Stimulated activated CD8-positive, alpha-beta memory T cell treated with anti-CD3 and anti-CD28 coated beads, Interleukin-15, amount 100 ng/mL, for 1 hour (primary cell): ENCODE data around the gene C10orf143.
"Not testable (repeated sequence)": the region's sequence is repeated elsewhere in the genome, so short reads cannot be mapped to it uniquely, and the experiment has no call there.

Experiments
- DNase-seq: peaks from one replicate; pipeline ENCODE4 v3.0.0-alpha.2; 2020; ENCODE audit warnings: low read depth

The C10orf143 gene

GRCh38 chr10:130028465-130028819 lies 82.2 kb downstream of the C10orf143 start:
- DNase-seq, result no peak

- no peak for DNase-seq
These were observed 82.7 kb downstream of the C10orf143 start for GRCh38 chr10:130027716-130028464.

GRCh38 chr10:130026670-130027456 lies 83.8 kb downstream of the C10orf143 start:
- DNase-seq, result no peak

GRCh38 chr10:130025811-130026485 lies 84.7 kb downstream of the C10orf143 start:
- no peak for DNase-seq

- DNase-seq, result no peak
These were observed 85.3 kb downstream of the C10orf143 start for GRCh38 chr10:130025326-130025725.

GRCh38 chr10:130024779-130025325 lies 85.8 kb downstream of the C10orf143 start:
- DNase-seq, result no peak

- DNase-seq, result not testable (repeated sequence)
These were observed 86.3 kb downstream of the C10orf143 start for GRCh38 chr10:130024326-130024725.

GRCh38 chr10:130023454-130024230 lies 87.0 kb downstream of the C10orf143 start:
- DNase-seq, result no peak

- no peak for DNase-seq
These were observed 87.9 kb downstream of the C10orf143 start for GRCh38 chr10:130022511-130023299.

- no peak for DNase-seq
These were observed 88.5 kb downstream of the C10orf143 start for GRCh38 chr10:130022086-130022485.

- DNase-seq, result no peak
These were observed 89.2 kb downstream of the C10orf143 start for GRCh38 chr10:130021383-130021950.

- no peak for DNase-seq
These were observed 89.8 kb downstream of the C10orf143 start for GRCh38 chr10:130020651-130021382.

- no peak for DNase-seq
These were observed 91.9 kb downstream of the C10orf143 start for GRCh38 chr10:130018730-130019185.

GRCh38 chr10:130018265-130018664 lies 92.4 kb downstream of the C10orf143 start:
- DNase-seq, result no peak

- no peak for DNase-seq
These were observed 93.0 kb downstream of the C10orf143 start for GRCh38 chr10:130017631-130018022.

GRCh38 chr10:130016993-130017630 lies 93.5 kb downstream of the C10orf143 start:
- DNase-seq, result no peak

- no peak for DNase-seq
These were observed 94.5 kb downstream of the C10orf143 start for GRCh38 chr10:130016095-130016494.

GRCh38 chr10:130015075-130015695 lies 95.4 kb downstream of the C10orf143 start:
- DNase-seq, result no peak
